HEK293 (cell line): Measurements from ENCODE around the gene CLDN6.
A peak's percentile ranks its signal among the peaks of the same experiment; 100 is the strongest.

ENCODE experiments used
- BCL11A ChIP-seq: fragments of 450-650 bp; formaldehyde crosslinking; IDR thresholded peaks from 2 replicates; pipeline ENCODE4 v1.5.1; 2016; ENCODE audit warnings: low read depth, missing biosample characterization, missing genetic modification characterization
- FEZF1 ChIP-seq: fragments of 450-650 bp; formaldehyde crosslinking; IDR thresholded peaks from 2 replicates; pipeline ENCODE4 v1.5.1; 2016; ENCODE audit warnings: missing biosample characterization, missing genetic modification characterization
- GFI1B ChIP-seq: fragments of 450-650 bp; formaldehyde crosslinking; IDR thresholded peaks from 2 replicates; pipeline ENCODE4 v1.5.1; 2016; ENCODE audit warnings: missing biosample characterization, missing genetic modification characterization
- GLIS2 ChIP-seq: fragments of 450-650 bp; formaldehyde crosslinking; IDR thresholded peaks from 2 replicates; pipeline ENCODE4 v1.5.1; 2016; ENCODE audit warnings: missing biosample characterization, missing genetic modification characterization
- PRDM1 ChIP-seq: fragments of 450-650 bp; formaldehyde crosslinking; IDR thresholded peaks from 2 replicates; pipeline ENCODE4; 2016; ENCODE audit warnings: missing biosample characterization, missing genetic modification characterization
- RBAK ChIP-seq: fragments of 450-650 bp; formaldehyde crosslinking; IDR thresholded peaks from 2 replicates; pipeline ENCODE4 v1.5.1; 2016; ENCODE audit warnings: missing biosample characterization, missing genetic modification characterization
- WT1 ChIP-seq: fragments of 450-650 bp; formaldehyde crosslinking; IDR thresholded peaks from 2 replicates; pipeline ENCODE4 v1.5.1; 2016; ENCODE audit warnings: missing biosample characterization, missing genetic modification characterization
- YY1 ChIP-seq: fragments of 450-650 bp; formaldehyde crosslinking; IDR thresholded peaks from 2 replicates; pipeline ENCODE4 v1.5.1; 2018; ENCODE audit warnings: missing biosample characterization, missing genetic modification characterization
- ZBTB21 ChIP-seq: fragments of 450-650 bp; formaldehyde crosslinking; IDR thresholded peaks from 2 replicates; pipeline ENCODE4 v1.5.1; 2017; ENCODE audit warnings: missing biosample characterization, missing genetic modification characterization
- ZFP37 ChIP-seq: fragments of 450-650 bp; formaldehyde crosslinking; IDR thresholded peaks from 2 replicates; pipeline ENCODE4 v1.5.1; 2016; ENCODE audit warnings: missing biosample characterization, missing genetic modification characterization
- ZNF16 ChIP-seq: fragments of 450-650 bp; formaldehyde crosslinking; IDR thresholded peaks from 2 replicates; pipeline ENCODE4 v1.5.1; 2016; ENCODE audit warnings: low read depth, missing biosample characterization, missing genetic modification characterization
- ZNF175 ChIP-seq: fragments of 450-650 bp; formaldehyde crosslinking; IDR thresholded peaks from 2 replicates; pipeline ENCODE4 v1.5.1; 2016; ENCODE audit warnings: missing biosample characterization, missing genetic modification characterization
- ZNF248 ChIP-seq: fragments of 450-650 bp; formaldehyde crosslinking; IDR thresholded peaks from 2 replicates; pipeline ENCODE4 v1.5.1; 2017; ENCODE audit warnings: missing biosample characterization, missing genetic modification characterization
- ZNF292 ChIP-seq: fragments of 450-650 bp; formaldehyde crosslinking; IDR thresholded peaks from 2 replicates; pipeline ENCODE4 v1.5.1; 2016; ENCODE audit warnings: low read depth, missing biosample characterization, missing genetic modification characterization, borderline replicate concordance
- ZNF37A ChIP-seq: fragments of 450-650 bp; IDR thresholded peaks from 2 replicates; pipeline ENCODE4 v1.5.1; 2018; ENCODE audit warnings: missing biosample characterization, missing genetic modification characterization
- ZNF433 ChIP-seq: fragments of 450-650 bp; formaldehyde crosslinking; IDR thresholded peaks from 2 replicates; pipeline ENCODE4 v1.5.1; 2016; ENCODE audit warnings: missing biosample characterization, missing genetic modification characterization, low read depth
- ZNF510 ChIP-seq: fragments of 450-650 bp; formaldehyde crosslinking; IDR thresholded peaks from 2 replicates; pipeline ENCODE4 v1.5.1; 2018; ENCODE audit warnings: mild to moderate bottlenecking, missing genetic modification characterization, missing biosample characterization; ENCODE audit not compliant: insufficient replicate concordance
- ZNF521 ChIP-seq: fragments of 450-650 bp; formaldehyde crosslinking; IDR thresholded peaks from 2 replicates; pipeline ENCODE4 v1.5.1; 2017; ENCODE audit warnings: missing biosample characterization, mild to moderate bottlenecking, missing genetic modification characterization
- ZNF610 ChIP-seq: fragments of 450-650 bp; formaldehyde crosslinking; IDR thresholded peaks from 2 replicates; pipeline ENCODE4 v1.5.1; 2016; ENCODE audit warnings: missing biosample characterization, missing genetic modification characterization, borderline replicate concordance
- ZNF776 ChIP-seq: fragments of 450-650 bp; formaldehyde crosslinking; IDR thresholded peaks from 2 replicates; pipeline ENCODE4 v1.5.0; 2017; ENCODE audit warnings: missing biosample characterization, missing genetic modification characterization, borderline replicate concordance
- ZNF791 ChIP-seq: fragments of 450-650 bp; formaldehyde crosslinking; IDR thresholded peaks from 2 replicates; pipeline ENCODE4 v1.5.1; 2016; ENCODE audit warnings: missing biosample characterization, missing genetic modification characterization
- ZNF830 ChIP-seq: fragments of 450-650 bp; IDR thresholded peaks from 2 replicates; pipeline ENCODE4 v1.5.0; 2018; ENCODE audit warnings: missing biosample characterization, missing genetic modification characterization, low read depth, mild to moderate bottlenecking, moderate library complexity
- ZNF837 ChIP-seq: fragments of 450-650 bp; formaldehyde crosslinking; IDR thresholded peaks from 2 replicates; pipeline ENCODE4 v1.5.1; 2016; ENCODE audit warnings: missing biosample characterization, missing genetic modification characterization
- TF ChIP-seq, protein P1 (sequence below): fragments of 450-650 bp; formaldehyde crosslinking; conservative IDR thresholded peaks from 2 replicates; pipeline ENCODE4 v1.5.1; 2016; ENCODE audit warnings: low read depth, missing biosample characterization, missing genetic modification characterization
- TF ChIP-seq, protein P2 (sequence below): fragments of 450-650 bp; formaldehyde crosslinking; IDR thresholded peaks from 2 replicates; pipeline ENCODE4 v1.5.1; 2016; ENCODE audit warnings: missing biosample characterization, missing genetic modification characterization
- TF ChIP-seq, protein P3 (sequence below): fragments of 450-650 bp; formaldehyde crosslinking; IDR thresholded peaks from 2 replicates; pipeline ENCODE4 v1.5.1; 2016; ENCODE audit warnings: missing biosample characterization, missing genetic modification characterization, borderline replicate concordance
- TF ChIP-seq, protein P4 (sequence below): fragments of 450-650 bp; formaldehyde crosslinking; IDR thresholded peaks from 2 replicates; pipeline ENCODE4 v1.5.1; 2016; ENCODE audit warnings: missing biosample characterization, missing genetic modification characterization
- TF ChIP-seq, protein P5 (sequence below): fragments of 450-650 bp; formaldehyde crosslinking; IDR thresholded peaks from 2 replicates; pipeline ENCODE4 v1.5.1; 2016; ENCODE audit warnings: missing biosample characterization, missing genetic modification characterization

The CLDN6 gene

DNA sequence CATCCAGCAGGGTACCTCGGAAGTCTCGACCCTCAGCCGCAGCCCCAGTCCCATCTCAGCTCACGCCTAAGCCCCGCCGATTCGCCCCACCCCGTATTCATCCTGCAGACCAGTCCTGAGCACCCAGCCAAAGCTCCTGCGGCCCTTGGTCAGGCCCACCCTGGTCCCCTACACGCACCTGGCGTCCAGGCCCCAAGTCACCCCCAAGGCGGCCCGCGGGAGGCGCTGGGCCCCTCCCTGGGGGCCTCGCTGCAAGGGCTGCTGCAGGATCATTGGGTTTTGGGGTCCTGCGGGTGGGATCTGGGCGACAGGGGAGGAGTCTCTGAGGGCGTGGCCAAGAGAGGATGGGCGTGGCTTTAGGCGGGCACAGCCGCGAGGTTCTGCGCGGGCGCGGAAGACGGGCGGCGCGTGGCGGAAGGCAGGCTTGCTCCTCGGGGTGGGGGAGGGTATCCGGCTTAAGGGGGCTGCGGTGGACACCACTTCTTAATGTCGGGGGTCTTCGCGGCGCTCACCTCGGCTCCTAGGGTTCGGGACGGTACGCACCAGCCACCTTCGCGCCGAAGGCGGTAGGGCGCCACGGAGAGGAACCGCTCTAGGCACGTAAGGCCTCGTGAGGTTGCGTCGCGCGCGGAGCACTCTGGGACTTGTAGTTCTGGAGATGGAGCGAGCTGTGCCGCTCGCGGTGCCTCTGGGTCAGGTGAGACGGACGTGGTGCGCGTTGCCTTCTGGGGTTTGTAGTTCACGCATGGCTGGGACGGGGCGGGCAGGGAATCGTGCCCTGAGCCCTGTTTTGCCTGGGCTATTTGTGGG, 5.9 kb upstream of the CLDN6 start, which contains the start of the genes HCFC1R1 and THOC6 (continued):
- TF ChIP-seq, protein P1, sequence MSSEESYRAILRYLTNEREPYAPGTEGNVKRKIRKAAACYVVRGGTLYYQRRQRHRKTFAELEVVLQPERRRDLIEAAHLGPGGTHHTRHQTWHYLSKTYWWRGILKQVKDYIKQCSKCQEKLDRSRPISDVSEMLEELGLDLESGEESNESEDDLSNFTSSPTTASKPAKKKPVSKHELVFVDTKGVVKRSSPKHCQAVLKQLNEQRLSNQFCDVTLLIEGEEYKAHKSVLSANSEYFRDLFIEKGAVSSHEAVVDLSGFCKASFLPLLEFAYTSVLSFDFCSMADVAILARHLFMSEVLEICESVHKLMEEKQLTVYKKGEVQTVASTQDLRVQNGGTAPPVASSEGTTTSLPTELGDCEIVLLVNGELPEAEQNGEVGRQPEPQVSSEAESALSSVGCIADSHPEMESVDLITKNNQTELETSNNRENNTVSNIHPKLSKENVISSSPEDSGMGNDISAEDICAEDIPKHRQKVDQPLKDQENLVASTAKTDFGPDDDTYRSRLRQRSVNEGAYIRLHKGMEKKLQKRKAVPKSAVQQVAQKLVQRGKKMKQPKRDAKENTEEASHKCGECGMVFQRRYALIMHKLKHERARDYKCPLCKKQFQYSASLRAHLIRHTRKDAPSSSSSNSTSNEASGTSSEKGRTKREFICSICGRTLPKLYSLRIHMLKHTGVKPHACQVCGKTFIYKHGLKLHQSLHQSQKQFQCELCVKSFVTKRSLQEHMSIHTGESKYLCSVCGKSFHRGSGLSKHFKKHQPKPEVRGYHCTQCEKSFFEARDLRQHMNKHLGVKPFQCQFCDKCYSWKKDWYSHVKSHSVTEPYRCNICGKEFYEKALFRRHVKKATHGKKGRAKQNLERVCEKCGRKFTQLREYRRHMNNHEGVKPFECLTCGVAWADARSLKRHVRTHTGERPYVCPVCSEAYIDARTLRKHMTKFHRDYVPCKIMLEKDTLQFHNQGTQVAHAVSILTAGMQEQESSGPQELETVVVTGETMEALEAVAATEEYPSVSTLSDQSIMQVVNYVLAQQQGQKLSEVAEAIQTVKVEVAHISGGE (tag by site-specific recombination): peak; percentile 60; the same call in 1 of the 2 replicates
- TF ChIP-seq ZNF292 (tag by site-specific recombination) (no peak), FEZF1 (tag by site-specific recombination) (no peak), ZNF791 (tag by site-specific recombination) (no peak), ZNF510 (tag by site-specific recombination) (no peak), ZNF37A (tag by site-specific recombination) (no peak), ZNF610 (peak; percentile 96), ZNF521 (tag by site-specific recombination) (no peak), GLIS2 (tag by site-specific recombination) (peak; percentile 93), ZNF248 (tag by site-specific recombination) (no peak), ZFP37 (tag by site-specific recombination) (peak; percentile 78; the same call in 1 of the 2 replicates), ZNF433 (tag by site-specific recombination) (no peak), GFI1B (no peak), PRDM1 (tag by site-specific recombination) (no peak), ZNF175 (tag by site-specific recombination) (no peak), ZNF16 (tag by site-specific recombination) (no peak), YY1 (peak; percentile 37; the same call in 1 of the 2 replicates), ZNF776 (tag by site-specific recombination) (no peak), RBAK (tag by site-specific recombination) (no peak), ZNF830 (tag by site-specific recombination) (no peak), BCL11A (no peak), ZBTB21 (peak; percentile 12; the same call in 1 of the 2 replicates), ZNF837 (tag by site-specific recombination) (no peak), WT1 (tag by site-specific recombination) (0 out of 2 replicates have a peak, but pooled peaks have one; percentile 9)
- TF ChIP-seq, protein P2, sequence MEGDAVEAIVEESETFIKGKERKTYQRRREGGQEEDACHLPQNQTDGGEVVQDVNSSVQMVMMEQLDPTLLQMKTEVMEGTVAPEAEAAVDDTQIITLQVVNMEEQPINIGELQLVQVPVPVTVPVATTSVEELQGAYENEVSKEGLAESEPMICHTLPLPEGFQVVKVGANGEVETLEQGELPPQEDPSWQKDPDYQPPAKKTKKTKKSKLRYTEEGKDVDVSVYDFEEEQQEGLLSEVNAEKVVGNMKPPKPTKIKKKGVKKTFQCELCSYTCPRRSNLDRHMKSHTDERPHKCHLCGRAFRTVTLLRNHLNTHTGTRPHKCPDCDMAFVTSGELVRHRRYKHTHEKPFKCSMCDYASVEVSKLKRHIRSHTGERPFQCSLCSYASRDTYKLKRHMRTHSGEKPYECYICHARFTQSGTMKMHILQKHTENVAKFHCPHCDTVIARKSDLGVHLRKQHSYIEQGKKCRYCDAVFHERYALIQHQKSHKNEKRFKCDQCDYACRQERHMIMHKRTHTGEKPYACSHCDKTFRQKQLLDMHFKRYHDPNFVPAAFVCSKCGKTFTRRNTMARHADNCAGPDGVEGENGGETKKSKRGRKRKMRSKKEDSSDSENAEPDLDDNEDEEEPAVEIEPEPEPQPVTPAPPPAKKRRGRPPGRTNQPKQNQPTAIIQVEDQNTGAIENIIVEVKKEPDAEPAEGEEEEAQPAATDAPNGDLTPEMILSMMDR (tag by site-specific recombination): no peak; the same call in 1 of the 2 replicates
- TF ChIP-seq, protein P3, sequence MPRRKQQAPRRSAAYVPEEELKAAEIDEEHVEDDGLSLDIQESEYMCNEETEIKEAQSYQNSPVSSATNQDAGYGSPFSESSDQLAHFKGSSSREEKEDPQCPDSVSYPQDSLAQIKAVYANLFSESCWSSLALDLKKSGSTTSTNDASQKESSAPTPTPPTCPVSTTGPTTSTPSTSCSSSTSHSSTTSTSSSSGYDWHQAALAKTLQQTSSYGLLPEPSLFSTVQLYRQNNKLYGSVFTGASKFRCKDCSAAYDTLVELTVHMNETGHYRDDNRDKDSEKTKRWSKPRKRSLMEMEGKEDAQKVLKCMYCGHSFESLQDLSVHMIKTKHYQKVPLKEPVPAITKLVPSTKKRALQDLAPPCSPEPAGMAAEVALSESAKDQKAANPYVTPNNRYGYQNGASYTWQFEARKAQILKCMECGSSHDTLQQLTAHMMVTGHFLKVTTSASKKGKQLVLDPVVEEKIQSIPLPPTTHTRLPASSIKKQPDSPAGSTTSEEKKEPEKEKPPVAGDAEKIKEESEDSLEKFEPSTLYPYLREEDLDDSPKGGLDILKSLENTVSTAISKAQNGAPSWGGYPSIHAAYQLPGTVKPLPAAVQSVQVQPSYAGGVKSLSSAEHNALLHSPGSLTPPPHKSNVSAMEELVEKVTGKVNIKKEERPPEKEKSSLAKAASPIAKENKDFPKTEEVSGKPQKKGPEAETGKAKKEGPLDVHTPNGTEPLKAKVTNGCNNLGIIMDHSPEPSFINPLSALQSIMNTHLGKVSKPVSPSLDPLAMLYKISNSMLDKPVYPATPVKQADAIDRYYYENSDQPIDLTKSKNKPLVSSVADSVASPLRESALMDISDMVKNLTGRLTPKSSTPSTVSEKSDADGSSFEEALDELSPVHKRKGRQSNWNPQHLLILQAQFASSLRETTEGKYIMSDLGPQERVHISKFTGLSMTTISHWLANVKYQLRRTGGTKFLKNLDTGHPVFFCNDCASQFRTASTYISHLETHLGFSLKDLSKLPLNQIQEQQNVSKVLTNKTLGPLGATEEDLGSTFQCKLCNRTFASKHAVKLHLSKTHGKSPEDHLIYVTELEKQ (tag by site-specific recombination): 0 out of 2 replicates have a peak, but pooled peaks have one; percentile 39
- TF ChIP-seq, protein P4, sequence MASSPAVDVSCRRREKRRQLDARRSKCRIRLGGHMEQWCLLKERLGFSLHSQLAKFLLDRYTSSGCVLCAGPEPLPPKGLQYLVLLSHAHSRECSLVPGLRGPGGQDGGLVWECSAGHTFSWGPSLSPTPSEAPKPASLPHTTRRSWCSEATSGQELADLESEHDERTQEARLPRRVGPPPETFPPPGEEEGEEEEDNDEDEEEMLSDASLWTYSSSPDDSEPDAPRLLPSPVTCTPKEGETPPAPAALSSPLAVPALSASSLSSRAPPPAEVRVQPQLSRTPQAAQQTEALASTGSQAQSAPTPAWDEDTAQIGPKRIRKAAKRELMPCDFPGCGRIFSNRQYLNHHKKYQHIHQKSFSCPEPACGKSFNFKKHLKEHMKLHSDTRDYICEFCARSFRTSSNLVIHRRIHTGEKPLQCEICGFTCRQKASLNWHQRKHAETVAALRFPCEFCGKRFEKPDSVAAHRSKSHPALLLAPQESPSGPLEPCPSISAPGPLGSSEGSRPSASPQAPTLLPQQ: peak; percentile 94
- TF ChIP-seq, protein P5, sequence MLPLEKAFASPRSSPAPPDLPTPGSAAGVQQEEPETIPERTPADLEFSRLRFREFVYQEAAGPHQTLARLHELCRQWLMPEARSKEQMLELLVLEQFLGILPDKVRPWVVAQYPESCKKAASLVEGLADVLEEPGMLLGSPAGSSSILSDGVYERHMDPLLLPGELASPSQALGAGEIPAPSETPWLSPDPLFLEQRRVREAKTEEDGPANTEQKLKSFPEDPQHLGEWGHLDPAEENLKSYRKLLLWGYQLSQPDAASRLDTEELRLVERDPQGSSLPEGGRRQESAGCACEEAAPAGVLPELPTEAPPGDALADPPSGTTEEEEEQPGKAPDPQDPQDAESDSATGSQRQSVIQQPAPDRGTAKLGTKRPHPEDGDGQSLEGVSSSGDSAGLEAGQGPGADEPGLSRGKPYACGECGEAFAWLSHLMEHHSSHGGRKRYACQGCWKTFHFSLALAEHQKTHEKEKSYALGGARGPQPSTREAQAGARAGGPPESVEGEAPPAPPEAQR (tag by site-specific recombination): no peak
